Breast epithelium (tissue), 3 donors: Measurements from ENCODE around the gene EIPR1.

ENCODE experiments used
- CTCF ChIP-seq, 3 donors: fragments of 450-650 bp; IDR thresholded peaks; one replicate each; pipeline ENCODE4 v1.5.1; 2016 to 2017; ENCODE audit warnings: antibody characterized with exemption in 3 of 3, mild to moderate bottlenecking in 3 of 3, moderate library complexity in 3 of 3
- POLR2A ChIP-seq: fragments of 450-650 bp; IDR thresholded peaks from one replicate; pipeline ENCODE4 v1.6.1; 2016; ENCODE audit warnings: antibody characterized with exemption, mild to moderate bottlenecking, moderate library complexity

- TF ChIP-seq CTCF (IDR thresholded peaks at IDR 0.05) (no peak), POLR2A (no peak)
Measured at GRCh38 chr2:3179626-3180025, 198.0 kb downstream of the EIPR1 start.
